Esophagus mucosa (tissue), 1 donor: ENCODE measurements around the gene FGF3. TPM values are rescaled to one million over a fixed set of nuclear protein-coding genes. Genes with fewer than 3 reads are reported as not detected.

Experiments used
- ATAC-seq: fragments of 200-7000 bp; cut with Tn5 transposase; one replicate; pipeline ENCODE4 v1.9.1; 2020
- total RNA-seq: library from RNA; stranded (reverse); gene quantifications from one replicate; pipeline ENCODE4 v1.2.4, GENCODE V29; 2023
- donor health status: DM: yes; HTN: yes; CAD: no.

The FGF3 gene
- total RNA-seq, 1 donor from 2014 or later: not detected

- no peak for ATAC-seq
Observed at GRCh38 chr11:69843529-69843921, 24.3 kb upstream of the FGF3 start.

- no peak for ATAC-seq
Observed at GRCh38 chr11:69842746-69843528, 23.7 kb upstream of the FGF3 start.

- no peak for ATAC-seq
Observed at GRCh38 chr11:69841859-69842698, 22.9 kb upstream of the FGF3 start.

- ATAC-seq: no peak
Observed at GRCh38 chr11:69841170-69841858, 22.1 kb upstream of the FGF3 start.

GRCh38 chr11:69840371-69841169 is 21.4 kb upstream of the FGF3 start:
- no peak for ATAC-seq

- ATAC-seq: no peak
Observed at GRCh38 chr11:69839516-69839915, 20.3 kb upstream of the FGF3 start.

GRCh38 chr11:69837791-69838190 is 18.6 kb upstream of the FGF3 start:
- no peak for ATAC-seq

GRCh38 chr11:69836401-69836800 is 17.2 kb upstream of the FGF3 start:
- no peak for ATAC-seq

GRCh38 chr11:69834811-69835800 is 15.9 kb upstream of the FGF3 start:
- no peak for ATAC-seq

GRCh38 chr11:69834251-69834650 is 15.0 kb upstream of the FGF3 start:
- no peak for ATAC-seq

- ATAC-seq: no peak
Observed at GRCh38 chr11:69832561-69833413, 13.6 kb upstream of the FGF3 start.

- ATAC-seq: no peak
Observed at GRCh38 chr11:69831985-69832384, 12.8 kb upstream of the FGF3 start.

GRCh38 chr11:69830086-69830485 is 10.9 kb upstream of the FGF3 start:
- no peak for ATAC-seq

GRCh38 chr11:69828971-69829344 is 9.7 kb upstream of the FGF3 start:
- no peak for ATAC-seq

GRCh38 chr11:69828276-69828970 is 9.2 kb upstream of the FGF3 start:
- no peak for ATAC-seq

- no peak for ATAC-seq
Observed at GRCh38 chr11:69826773-69827172, 7.6 kb upstream of the FGF3 start.

GRCh38 chr11:69825941-69826340 is 6.7 kb upstream of the FGF3 start:
- ATAC-seq: no peak

GRCh38 chr11:69825037-69825834 is 6.0 kb upstream of the FGF3 start:
- peak; percentile 58 for ATAC-seq
